Stimulated activated CD8-positive, alpha-beta memory T cell treated with anti-CD3 and anti-CD28 coated beads, Interleukin-2, amount 100 ng/mL, for 48 hours (primary cell): Measurements from ENCODE around the gene DOLK.
A peak's percentile ranks its signal among the peaks of the same experiment; 100 is the strongest.

Experiments used
- DNase-seq, 2 donors: peaks; one replicate each; pipeline ENCODE4 v3.0.0-alpha.2; 2020; ENCODE audit warnings: low read depth in 2 of 2

Gene DOLK

DNA sequence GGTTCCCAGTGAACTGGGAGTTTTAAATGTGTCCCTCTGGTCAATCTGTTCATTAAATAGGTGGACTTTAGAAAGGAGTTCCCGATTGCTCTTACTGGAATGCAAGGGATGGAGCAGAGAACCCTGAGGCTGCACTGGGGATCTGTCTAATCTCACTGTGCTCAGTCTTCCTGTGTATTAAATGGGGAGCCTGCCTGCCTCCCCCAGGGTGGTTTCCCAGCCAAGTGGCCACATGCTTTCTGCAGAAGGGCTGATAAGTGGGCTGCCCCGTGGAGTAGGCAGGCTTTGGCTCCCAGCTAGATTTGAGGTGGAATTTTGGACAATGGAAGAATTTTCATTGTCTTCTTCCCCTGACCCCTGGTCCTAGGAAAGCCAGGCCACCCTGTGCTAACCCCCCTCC, 40.7 kb downstream of the DOLK start:
- DNase-seq: no peak

- DNase-seq: no peak
Measured at GRCh38 chr9:128905964-128906363, 41.4 kb downstream of the DOLK start.

GRCh38 chr9:128903871-128904620, 43.4 kb downstream of the DOLK start:
- DNase-seq: no peak

DNA sequence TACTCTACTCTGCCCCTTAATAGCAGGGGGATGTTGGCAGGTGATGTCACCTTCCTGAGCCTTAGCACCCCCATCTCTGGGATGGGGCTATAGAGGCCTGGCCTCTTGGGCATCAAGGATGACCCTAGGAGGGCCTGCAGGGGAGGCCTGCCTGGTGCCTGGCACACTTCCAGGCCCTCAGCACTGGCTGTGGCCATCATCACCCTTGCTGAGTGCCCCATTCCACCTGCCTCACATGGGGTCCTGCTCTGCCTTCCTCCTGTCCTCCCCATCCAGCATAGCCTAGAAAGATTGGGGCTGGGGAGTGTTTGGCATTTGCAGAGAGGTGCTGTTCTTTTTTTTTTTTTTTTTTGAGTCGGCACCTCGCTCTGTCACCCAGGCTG, 44.3 kb downstream of the DOLK start:
- no peak for DNase-seq

DNA sequence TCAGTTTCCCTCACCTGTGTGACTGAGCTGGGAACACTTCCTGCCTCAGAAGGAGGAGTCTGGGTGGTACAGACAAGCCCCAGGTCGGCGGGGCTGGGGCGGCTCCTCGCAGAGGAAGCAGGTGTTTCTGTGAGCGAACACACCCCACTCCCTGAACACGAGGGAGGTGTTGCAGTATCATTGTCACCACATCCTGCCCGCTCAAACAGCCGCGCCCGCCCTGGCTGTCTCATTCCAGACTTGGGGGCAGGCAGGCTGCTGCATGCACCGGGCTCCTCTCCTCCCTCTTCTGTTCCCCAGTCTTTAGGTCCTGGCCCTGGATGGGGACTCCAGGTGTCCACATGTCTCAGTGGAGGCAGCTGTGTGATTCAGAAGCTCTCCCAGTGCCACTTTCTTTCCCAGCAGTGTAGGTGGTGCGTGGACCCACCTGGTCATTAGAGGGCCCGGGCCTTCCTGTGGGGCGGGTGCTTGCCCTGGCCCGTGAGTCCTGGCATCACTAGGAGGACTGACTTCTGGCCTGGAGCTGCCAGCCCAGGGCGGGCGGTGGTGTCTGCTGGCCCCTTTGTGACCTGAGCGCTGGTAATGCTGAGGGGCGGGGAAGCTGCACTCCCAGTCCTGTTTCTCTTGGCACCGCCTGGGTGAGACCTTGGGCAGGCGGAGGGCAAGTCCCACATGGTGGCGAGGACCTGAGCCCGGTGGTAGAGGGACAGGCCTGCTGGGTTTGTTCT, 44.9 kb downstream of the DOLK start:
- peak; percentile 71 to 77 for DNase-seq

DNA sequence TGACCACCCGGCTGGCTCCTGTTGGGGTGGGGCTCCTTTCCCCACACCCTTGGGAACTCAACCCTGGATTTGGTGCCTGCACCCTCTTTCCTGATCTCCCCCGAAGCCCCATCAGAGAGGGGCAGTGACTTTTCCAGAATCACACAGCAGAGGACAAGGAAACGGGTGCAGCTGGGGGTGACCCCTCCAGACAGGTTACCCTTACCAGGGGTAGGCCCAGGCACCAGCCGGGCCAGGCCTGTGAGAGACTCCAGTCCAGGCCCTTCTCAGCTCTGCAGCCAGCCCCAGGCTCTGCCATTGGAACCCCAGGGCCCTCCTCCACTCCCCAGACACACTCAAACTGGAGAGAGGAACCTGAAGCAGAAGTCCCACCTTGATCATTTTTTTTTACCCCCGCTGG, 45.6 kb downstream of the DOLK start:
- DNase-seq: no peak

- no peak for DNase-seq
Measured at GRCh38 chr9:128901379-128901778, 46.0 kb downstream of the DOLK start.

- DNase-seq: no peak
Measured at GRCh38 chr9:128899566-128900322, 47.7 kb downstream of the DOLK start.

GRCh38 chr9:128898845-128899565, 48.4 kb downstream of the DOLK start:
- no peak for DNase-seq

DNA sequence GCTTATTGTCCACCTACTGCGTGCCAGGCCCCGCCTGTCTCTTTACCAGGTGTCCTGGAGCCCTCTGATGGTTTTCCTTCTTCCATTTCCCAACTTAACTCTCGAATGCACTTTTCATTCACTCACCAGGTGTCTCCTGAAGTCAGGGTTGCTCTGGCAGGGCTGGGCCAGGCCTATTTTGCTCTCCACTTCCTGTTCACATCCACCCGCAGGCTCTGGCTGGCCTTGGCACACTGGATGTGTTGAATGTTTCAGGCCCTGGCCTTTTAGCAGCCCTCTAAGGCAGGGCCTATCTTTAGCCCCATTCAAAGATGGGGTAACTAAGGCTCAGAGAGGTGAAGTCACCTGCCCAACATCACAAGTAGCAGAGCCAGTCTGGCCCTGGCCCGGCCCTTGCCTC, 49.0 kb downstream of the DOLK start:
- no peak for DNase-seq

GRCh38 chr9:128895556-128895955, 51.8 kb downstream of the DOLK start:
- DNase-seq: no peak
